Esophagus squamous epithelium (tissue), 5 donors: ENCODE results near the gene ADD1. TPM values are rescaled to one million over a fixed set of nuclear protein-coding genes. Genes with fewer than 3 reads are reported as not detected.
"Not testable (repeated sequence)": the region's sequence is repeated elsewhere in the genome, so short reads cannot be mapped to it uniquely, and the experiment has no call there.

Experiments
- DNase-seq: peaks from one replicate; lab custom pipeline; 2025; lab: John Stamatoyannopoulos, UW
- H3K27ac ChIP-seq, 4 donors: fragments of 200-600 bp; sonication (generic); one replicate each; pipeline ENCODE4 v1.5.1; 2016 to 2019; ENCODE audit warnings: mild to moderate bottlenecking in 1 of 4
- H3K27me3 ChIP-seq, 4 donors: fragments of 200-600 bp; sonication (generic); 1 replicate in 3 of 4; 2 replicates in 1 of 4; pipeline versions ENCODE4 v1.5.1 to v1.6.0; 2017 to 2021; ENCODE audit warnings: antibody characterized with exemption in 1 of 4
- H3K36me3 ChIP-seq, 3 donors: fragments of 200-600 bp; sonication (generic); one replicate each; pipeline ENCODE4 v1.5.1; 2016 to 2019
- H3K4me1 ChIP-seq, 3 donors: fragments of 200-600 bp; sonication (generic); one replicate each; pipeline ENCODE4 v1.5.1; 2017 to 2019
- H3K4me3 ChIP-seq, 4 donors: fragments of 200-600 bp; sonication (generic); 1 replicate in 3 of 4; 2 replicates in 1 of 4; pipeline ENCODE4 v1.5.1; 2016 to 2019; ENCODE audit warnings: mild to moderate bottlenecking in 2 of 4, moderate library complexity in 1 of 4
- H3K9me3 ChIP-seq, 3 donors: fragments of 200-600 bp; sonication (generic); one replicate each; pipeline ENCODE4 v1.5.1; 2016 to 2019
- POLR2A ChIP-seq, 4 donors: fragments of 450-650 bp; IDR thresholded peaks; one replicate each; pipeline ENCODE4 v1.6.1; 2017; ENCODE audit warnings: antibody characterized with exemption in 4 of 4, mild to moderate bottlenecking in 4 of 4, moderate library complexity in 3 of 4
- WGBS, 2 donors: methylation state at CpG; one replicate each; pipeline ENCODE4 v1.1.5; 2018; 5-methylcytosine and 5-hydroxymethylcytosine counted together
- intact Hi-C: fragments of 100-400 bp; cut with DNase I; formaldehyde crosslinking; loops from one replicate; pipeline ENCODE4 v1.15.0; 2022
- total RNA-seq, 4 donors: library from RNA; depleted of rRNA; stranded (reverse); fragments of >200 nt; gene quantifications; one replicate each; pipeline ENCODE4 v1.1.0, GENCODE V29; 2016
- TF ChIP-seq, protein P1 (sequence below), 6 experiments: fragments of 450-650 bp in 4 of 6; fragments of 200-600 bp in 2 of 6; sonication (generic) in 2 of 6; IDR thresholded peaks; one replicate each; pipeline ENCODE4 v1.5.1; 2016 to 2019; ENCODE audit warnings: antibody characterized with exemption in 6 of 6, mild to moderate bottlenecking in 4 of 6, moderate library complexity in 4 of 6
- donor health status: DM: yes; HTN: yes; CAD: no.

ADD1 gene
- total RNA-seq, 4 donors from 2014 or later: 81.7 to 144 (median 103) TPM

DNA sequence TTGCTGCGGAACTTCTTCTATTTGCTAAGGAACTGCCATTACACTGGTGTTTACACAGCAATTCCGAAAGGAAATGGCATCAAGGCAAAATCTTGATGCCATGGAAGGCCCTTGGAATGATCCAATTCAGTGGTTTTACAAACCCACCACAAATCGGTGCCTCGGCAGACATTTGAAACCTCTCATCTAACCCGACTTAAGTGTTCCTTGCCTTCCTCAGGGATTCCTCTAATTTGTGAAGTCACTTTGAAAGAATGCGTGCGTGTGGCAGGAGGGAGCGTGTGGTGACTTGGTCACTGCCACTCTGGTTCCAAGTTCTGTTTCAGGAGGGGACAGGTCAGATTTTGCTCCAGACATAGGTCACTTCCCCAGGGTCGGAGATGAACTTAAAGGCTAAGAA is 114.8 kb downstream of the ADD1 start:
- H3K9me3 ChIP-seq: no peaks in the 10 kb centered on the region
- H3K27ac ChIP-seq: no peak overlapping the region
- no peak for DNase-seq
- no peak overlapping the region for H3K4me3 ChIP-seq
- H3K27me3 ChIP-seq: no peaks in the 10 kb centered on the region
- no peak for TF ChIP-seq POLR2A (IDR thresholded peaks at IDR 0.05)
- TF ChIP-seq, protein P1, sequence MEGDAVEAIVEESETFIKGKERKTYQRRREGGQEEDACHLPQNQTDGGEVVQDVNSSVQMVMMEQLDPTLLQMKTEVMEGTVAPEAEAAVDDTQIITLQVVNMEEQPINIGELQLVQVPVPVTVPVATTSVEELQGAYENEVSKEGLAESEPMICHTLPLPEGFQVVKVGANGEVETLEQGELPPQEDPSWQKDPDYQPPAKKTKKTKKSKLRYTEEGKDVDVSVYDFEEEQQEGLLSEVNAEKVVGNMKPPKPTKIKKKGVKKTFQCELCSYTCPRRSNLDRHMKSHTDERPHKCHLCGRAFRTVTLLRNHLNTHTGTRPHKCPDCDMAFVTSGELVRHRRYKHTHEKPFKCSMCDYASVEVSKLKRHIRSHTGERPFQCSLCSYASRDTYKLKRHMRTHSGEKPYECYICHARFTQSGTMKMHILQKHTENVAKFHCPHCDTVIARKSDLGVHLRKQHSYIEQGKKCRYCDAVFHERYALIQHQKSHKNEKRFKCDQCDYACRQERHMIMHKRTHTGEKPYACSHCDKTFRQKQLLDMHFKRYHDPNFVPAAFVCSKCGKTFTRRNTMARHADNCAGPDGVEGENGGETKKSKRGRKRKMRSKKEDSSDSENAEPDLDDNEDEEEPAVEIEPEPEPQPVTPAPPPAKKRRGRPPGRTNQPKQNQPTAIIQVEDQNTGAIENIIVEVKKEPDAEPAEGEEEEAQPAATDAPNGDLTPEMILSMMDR (IDR thresholded peaks at IDR 0.05): no peak
- intact Hi-C loops: no loop called here
- peaks cover 15 to 60% (median 26%) of the 10 kb centered on the region in 3 donors for H3K36me3 ChIP-seq
- 66 to 70% methylated on average over 9 of the region's 9 CpGs for WGBS, 2 donors
- H3K4me1 ChIP-seq: peaks cover 10 to 34% (median 15%) of the 10 kb centered on the region in 3 donors

DNA sequence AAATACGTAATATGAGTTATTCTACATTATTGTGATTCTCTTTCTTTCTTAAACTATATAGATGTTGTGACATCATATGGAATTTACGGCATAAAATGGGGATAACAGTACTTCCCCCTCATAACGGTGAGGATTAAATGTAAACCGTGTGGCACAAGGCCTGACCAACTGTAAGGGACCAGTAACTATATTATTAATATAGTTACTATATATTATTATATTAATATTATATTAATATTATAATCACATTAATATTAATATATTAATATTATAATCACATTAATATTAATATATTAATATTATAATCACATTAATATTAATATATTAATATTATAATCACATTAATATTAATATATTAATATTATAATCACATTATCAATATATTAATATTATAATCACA is 116.8 kb downstream of the ADD1 start:
- H3K27me3 ChIP-seq, DNase-seq, H3K4me3 ChIP-seq, H3K9me3 ChIP-seq, intact Hi-C loops, H3K27ac ChIP-seq: not testable (repeated sequence)
- Histone ChIP-seq H3K36me3 (peaks cover 7 to 40% (median 22%) of the 10 kb centered on the region in 3 donors), H3K4me1 (peaks cover 15 to 49% (median 23%) of the 10 kb centered on the region in 3 donors)
- WGBS, 2 donors: 85 to 86% methylated on average over 4 of the region's 4 CpGs

DNA sequence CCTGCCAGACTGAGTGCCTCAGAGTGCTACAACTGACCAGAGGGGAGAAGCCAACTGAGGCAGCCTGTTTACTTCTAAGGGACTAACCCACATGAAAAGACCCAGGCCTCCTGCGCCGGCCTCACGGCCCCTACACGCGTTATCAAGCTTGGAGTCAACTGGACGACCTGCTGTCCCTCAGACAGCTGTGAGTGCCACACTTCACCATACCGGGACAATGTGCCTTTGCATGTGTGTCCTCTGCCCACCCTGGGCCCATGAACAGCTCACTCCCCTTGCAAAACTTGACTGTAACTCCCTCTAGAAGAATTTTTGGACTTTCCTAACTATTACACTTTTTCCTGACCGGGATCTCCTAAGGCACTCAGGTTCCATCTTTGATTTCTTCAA is 117.8 kb downstream of the ADD1 start:
- Histone ChIP-seq H3K27me3 (no peaks in the 10 kb centered on the region), H3K36me3 (peaks cover 0 to 30% (median 12%) of the 10 kb centered on the region in 3 donors), H3K4me1 (peaks cover 15 to 49% (median 23%) of the 10 kb centered on the region in 3 donors), H3K27ac (peak overlapping the region in 1 of 4 donors; percentile 0), H3K4me3 (peak overlapping the region; percentile 63 to 96 (median 91)), H3K9me3 (no peaks in the 10 kb centered on the region)
- WGBS, 2 donors: 59 to 60% methylated on average over 8 of the region's 8 CpGs
- TF ChIP-seq, protein P1 (IDR thresholded peaks at IDR 0.05): no peak
- DNase-seq: no peak
- intact Hi-C loops: no loop called here

DNA sequence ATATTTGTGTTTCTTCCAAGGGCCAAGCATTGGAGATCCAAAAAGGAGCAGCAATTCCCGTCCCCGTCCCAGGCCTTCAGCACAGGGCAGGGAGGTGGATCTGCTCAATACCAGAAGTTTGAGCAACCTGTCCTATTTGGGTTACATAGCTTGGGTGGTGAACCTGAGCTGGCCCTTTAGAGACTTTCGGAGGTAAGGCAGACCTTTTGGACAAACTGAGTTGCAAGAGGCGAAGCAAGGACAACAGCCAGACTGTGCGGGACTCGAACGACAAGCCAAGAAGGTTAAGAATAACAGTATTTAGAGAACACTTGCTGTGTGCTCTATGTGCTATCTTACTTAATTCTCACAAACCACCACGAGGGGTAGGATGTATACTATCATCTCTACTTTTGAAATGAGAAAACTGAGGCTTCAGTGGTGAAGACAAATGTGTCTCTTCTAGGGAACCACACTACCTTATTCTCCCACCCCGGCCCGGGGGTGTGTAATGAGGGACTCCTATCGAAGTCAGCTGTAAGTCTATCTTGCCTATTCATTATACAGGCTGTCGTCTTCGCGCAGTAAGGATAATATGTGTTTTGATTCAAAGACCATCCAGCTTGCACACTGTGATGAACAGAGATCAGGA is 118.3 kb downstream of the ADD1 start:
- Histone ChIP-seq H3K27ac (peak overlapping the region in 3 of 4 donors; percentile 85 to 90 (median 89)), H3K4me3 (peak overlapping the region; percentile 63 to 96 (median 91))

DNA sequence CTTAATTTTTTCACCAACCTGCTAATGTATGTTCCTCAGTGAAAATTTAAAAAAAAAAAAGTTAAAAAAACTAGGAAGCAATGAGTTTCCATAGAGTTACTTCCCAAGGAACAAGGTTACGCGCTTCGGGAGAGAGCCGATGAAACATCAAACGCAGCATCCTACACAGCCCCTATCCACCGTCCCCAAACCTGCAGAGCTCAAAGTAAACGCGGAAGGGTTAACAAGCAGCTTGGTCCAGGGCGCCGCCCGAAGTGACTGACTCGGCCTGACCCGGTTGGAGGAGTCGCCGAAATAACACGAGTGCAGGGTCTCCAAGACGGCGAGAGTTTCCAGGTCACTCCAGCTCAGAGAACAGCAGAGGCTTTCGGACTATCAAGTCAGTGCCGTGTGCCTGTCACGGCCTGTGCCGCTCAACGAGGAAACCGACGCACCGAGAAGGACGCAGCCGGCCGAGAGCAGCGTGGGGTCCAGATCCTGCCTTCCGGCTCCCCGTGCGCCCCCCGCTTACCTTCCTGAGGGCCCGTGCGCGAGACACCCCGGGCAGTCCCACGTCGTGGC is 119.0 kb downstream of the ADD1 start:
- peak overlapping the region; percentile 63 to 96 (median 91) for H3K4me3 ChIP-seq
- peaks cover 0 to 17% (median 0%) of the 10 kb centered on the region in 3 donors for H3K36me3 ChIP-seq
- TF ChIP-seq POLR2A (IDR thresholded peaks at IDR 0.05): no peak
- TF ChIP-seq, protein P1 (IDR thresholded peaks at IDR 0.05): no peak
- 0% methylated on average over 16 to 24 of the region's 40 CpGs for WGBS, 2 donors
- H3K4me1 ChIP-seq: peaks cover 15 to 49% (median 23%) of the 10 kb centered on the region in 3 donors
- H3K27me3 ChIP-seq: no peaks in the 10 kb centered on the region
- peak overlapping the region; percentile 85 to 94 (median 90) for H3K27ac ChIP-seq
- intact Hi-C loops: no loop called here
- DNase-seq: no peak
- no peaks in the 10 kb centered on the region for H3K9me3 ChIP-seq

More for the DNA sequence above, 118.3 kb downstream of the ADD1 start:
- Histone ChIP-seq H3K4me1 (peaks cover 15 to 49% (median 23%) of the 10 kb centered on the region in 3 donors), H3K27me3 (no peaks in the 10 kb centered on the region), H3K36me3 (peaks cover 0 to 25% (median 7%) of the 10 kb centered on the region in 3 donors), H3K9me3 (no peaks in the 10 kb centered on the region)
- no peak for DNase-seq
- intact Hi-C loops: no loop called here
- TF ChIP-seq POLR2A (IDR thresholded peaks at IDR 0.05): no peak
- 15 to 25% methylated on average over 10 to 12 of the region's 14 CpGs for WGBS, 2 donors
